ENCODE results near the gene CABLES2. TPM values are rescaled to one million over a fixed set of nuclear protein-coding genes. Genes with fewer than 3 reads are reported as not detected.

CABLES2 gene
- total and polyA plus RNA-seq, 4 donors: 0.92 to 3.2 (median 2.0) TPM

DNA sequence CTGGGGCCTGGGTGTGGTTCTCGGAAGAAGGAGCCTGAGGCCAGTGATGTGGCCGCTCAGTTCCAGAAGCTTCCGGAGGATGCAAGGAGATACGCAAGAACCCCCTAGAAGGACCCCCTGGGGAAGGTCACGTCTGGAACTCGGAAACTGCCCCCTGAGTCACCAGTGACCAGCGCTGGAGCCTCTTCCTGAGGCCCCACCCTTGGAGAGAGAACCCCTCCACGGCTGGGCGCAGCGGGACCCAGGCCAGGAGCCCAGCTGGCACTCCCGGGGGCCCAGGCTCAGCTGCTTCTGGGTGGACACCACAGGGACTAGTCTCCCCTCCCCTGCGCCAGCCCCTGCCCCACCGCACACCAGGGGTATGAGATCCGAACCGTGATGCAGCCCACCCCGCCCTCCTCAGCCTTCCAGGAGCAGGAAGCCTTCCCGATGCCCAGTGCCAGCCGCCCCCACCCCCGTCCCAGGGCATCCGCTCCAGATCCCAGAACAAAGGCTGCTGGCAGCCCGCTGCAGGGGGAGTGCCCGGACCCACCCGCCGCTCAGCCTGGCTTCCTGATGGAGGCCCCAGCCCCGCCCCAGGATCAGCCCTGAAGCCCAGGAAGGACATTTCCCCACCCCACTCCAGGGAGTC is 47.5 kb downstream of the CABLES2 start:
- Histone ChIP-seq H3K9ac (ENCODE audit: low read depth in 1 of 2, low read length in 2 of 2) (no peak overlapping the region), H3K27ac (ENCODE audit: low read depth in 1 of 2, low read length in 2 of 2) (peak overlapping the region; percentile 82 to 86), H3K4me1 (ENCODE audit: control insufficient read depth in 4 of 4, insufficient read depth in 4 of 4, low read length in 3 of 4) (peaks cover 53 to 85% (median 69%) of the 10 kb centered on the region in 4 donors), H3K27me3 (ENCODE audit: control insufficient read depth in 4 of 4, insufficient read depth in 4 of 4, low read length in 3 of 4) (no peaks in the 10 kb centered on the region), H3K4me3 (ENCODE audit: low read depth in 1 of 3, low read length in 3 of 3) (no peak overlapping the region), H3K36me3 (ENCODE audit: control insufficient read depth in 4 of 4, insufficient read depth in 3 of 4, low read depth in 1 of 4, low read length in 3 of 4) (peaks cover 0 to 2% (median 0%) of the 10 kb centered on the region in 4 donors), H3K9me3 (ENCODE audit: control insufficient read depth in 4 of 4, low read length in 3 of 4) (no peaks in the 10 kb centered on the region)
- TF ChIP-seq NR2F2 (IDR thresholded peaks at IDR 0.05) (peak; percentile 56), GABPA (IDR thresholded peaks at IDR 0.05 in 1 of 2, conservative IDR thresholded peaks at IDR 0.05 in 1 of 2) (no peak)
- 77% methylated on average over 25 of the region's 25 CpGs for WGBS
- DNase-seq (ENCODE audit: low spot score): no peak

GRCh38 chr20:62359043-62359490 is 48.0 kb downstream of the CABLES2 start:
- Histone ChIP-seq H3K9me3 (ENCODE audit: control insufficient read depth in 4 of 4, low read length in 3 of 4) (no peaks in the 10 kb centered on the region), H3K36me3 (ENCODE audit: control insufficient read depth in 4 of 4, insufficient read depth in 3 of 4, low read depth in 1 of 4, low read length in 3 of 4) (peaks cover 0 to 2% (median 0%) of the 10 kb centered on the region in 4 donors), H3K4me3 (ENCODE audit: low read depth in 1 of 3, low read length in 3 of 3) (no peak overlapping the region), H3K9ac (ENCODE audit: low read depth in 1 of 2, low read length in 2 of 2) (no peak overlapping the region), H3K4me1 (ENCODE audit: control insufficient read depth in 4 of 4, insufficient read depth in 4 of 4, low read length in 3 of 4) (peaks cover 57 to 84% (median 69%) of the 10 kb centered on the region in 4 donors), H3K27me3 (ENCODE audit: control insufficient read depth in 4 of 4, insufficient read depth in 4 of 4, low read length in 3 of 4) (no peaks in the 10 kb centered on the region), H3K27ac (ENCODE audit: low read depth in 1 of 2, low read length in 2 of 2) (peak overlapping the region; percentile 82 to 86)
- DNase-seq (ENCODE audit: low spot score): no peak
- TF ChIP-seq REST (IDR thresholded peaks at IDR 0.05): no peak
- TF ChIP-seq EGR1 (IDR thresholded peaks at IDR 0.05; ENCODE audit: low read depth in 2 of 2): no peak
- TF ChIP-seq NR2F2 (IDR thresholded peaks at IDR 0.05): no peak
- TF ChIP-seq, protein P1, sequence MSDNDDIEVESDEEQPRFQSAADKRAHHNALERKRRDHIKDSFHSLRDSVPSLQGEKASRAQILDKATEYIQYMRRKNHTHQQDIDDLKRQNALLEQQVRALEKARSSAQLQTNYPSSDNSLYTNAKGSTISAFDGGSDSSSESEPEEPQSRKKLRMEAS (IDR thresholded peaks at IDR 0.05): no peak
- TF ChIP-seq, protein P2, sequence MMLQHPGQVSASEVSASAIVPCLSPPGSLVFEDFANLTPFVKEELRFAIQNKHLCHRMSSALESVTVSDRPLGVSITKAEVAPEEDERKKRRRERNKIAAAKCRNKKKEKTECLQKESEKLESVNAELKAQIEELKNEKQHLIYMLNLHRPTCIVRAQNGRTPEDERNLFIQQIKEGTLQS (IDR thresholded peaks at IDR 0.05): no peak
- no peak for TF ChIP-seq YY1 (IDR thresholded peaks at IDR 0.05)
- no peak for TF ChIP-seq RAD21 (IDR thresholded peaks at IDR 0.05)
- no peak for TF ChIP-seq HNF4G (IDR thresholded peaks at IDR 0.05)
- no peak for TF ChIP-seq SP1 (IDR thresholded peaks at IDR 0.05)
- TF ChIP-seq JUND (IDR thresholded peaks at IDR 0.05): no peak
- TF ChIP-seq, protein P3, sequence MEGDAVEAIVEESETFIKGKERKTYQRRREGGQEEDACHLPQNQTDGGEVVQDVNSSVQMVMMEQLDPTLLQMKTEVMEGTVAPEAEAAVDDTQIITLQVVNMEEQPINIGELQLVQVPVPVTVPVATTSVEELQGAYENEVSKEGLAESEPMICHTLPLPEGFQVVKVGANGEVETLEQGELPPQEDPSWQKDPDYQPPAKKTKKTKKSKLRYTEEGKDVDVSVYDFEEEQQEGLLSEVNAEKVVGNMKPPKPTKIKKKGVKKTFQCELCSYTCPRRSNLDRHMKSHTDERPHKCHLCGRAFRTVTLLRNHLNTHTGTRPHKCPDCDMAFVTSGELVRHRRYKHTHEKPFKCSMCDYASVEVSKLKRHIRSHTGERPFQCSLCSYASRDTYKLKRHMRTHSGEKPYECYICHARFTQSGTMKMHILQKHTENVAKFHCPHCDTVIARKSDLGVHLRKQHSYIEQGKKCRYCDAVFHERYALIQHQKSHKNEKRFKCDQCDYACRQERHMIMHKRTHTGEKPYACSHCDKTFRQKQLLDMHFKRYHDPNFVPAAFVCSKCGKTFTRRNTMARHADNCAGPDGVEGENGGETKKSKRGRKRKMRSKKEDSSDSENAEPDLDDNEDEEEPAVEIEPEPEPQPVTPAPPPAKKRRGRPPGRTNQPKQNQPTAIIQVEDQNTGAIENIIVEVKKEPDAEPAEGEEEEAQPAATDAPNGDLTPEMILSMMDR (IDR thresholded peaks at IDR 0.05; ENCODE audit: low read depth, low read length, missing input control): no peak
- no peak for TF ChIP-seq FOXA2 (IDR thresholded peaks at IDR 0.05)
- 76% methylated on average over 16 of the region's 16 CpGs for WGBS

Data from liver (tissue), 9 donors.